MM.1S (cell line): ENCODE results near the gene NNT.

Source experiments
- DNase-seq: peaks from one replicate; pipeline ENCODE4 v3.0.0-alpha.2; 2015
- H2AFZ ChIP-seq: fragments of 300-600 bp; sonication (generic); 2 replicates; pipeline ENCODE4 v1.6.0; 2016; ENCODE audit warnings: antibody characterized with exemption, low read length
- H3F3A ChIP-seq: fragments of 300-600 bp; sonication (generic); 2 replicates; pipeline ENCODE4 v1.6.1; 2016; ENCODE audit warnings: mild to moderate bottlenecking, antibody characterized with exemption, low read length, moderate library complexity, mixed read lengths; ENCODE audit not compliant: insufficient read depth
- H3K27ac ChIP-seq: fragments of 300-600 bp; sonication (generic); 2 replicates; pipeline ENCODE4 v1.5.1; 2016; ENCODE audit warnings: mild to moderate bottlenecking, low read length
- H3K27me3 ChIP-seq: fragments of 300-600 bp; sonication (generic); replicated peaks from 2 replicates; pipeline ENCODE4 v1.6.0; 2016; ENCODE audit warnings: low read length; ENCODE audit not compliant: insufficient read depth
- H3K36me3 ChIP-seq: fragments of 300-600 bp; sonication (generic); replicated peaks from 2 replicates; pipeline ENCODE4 v1.6.1; 2016; ENCODE audit warnings: mild to moderate bottlenecking, low read length, mixed read lengths; ENCODE audit not compliant: insufficient read depth
- H3K4me1 ChIP-seq: fragments of 300-600 bp; sonication (generic); 2 replicates; pipeline ENCODE4 v1.6.1; 2016; ENCODE audit warnings: low read length, mixed read lengths
- H3K4me2 ChIP-seq: fragments of 300-600 bp; sonication (generic); 2 replicates; pipeline ENCODE4 v1.6.0; 2016; ENCODE audit warnings: low read depth, low read length
- H3K4me3 ChIP-seq: fragments of 300-600 bp; sonication (generic); 2 replicates; pipeline ENCODE4 v1.5.1; 2016; ENCODE audit warnings: low read length, mixed read lengths
- H3K79me2 ChIP-seq: fragments of 300-600 bp; sonication (generic); 2 replicates; pipeline ENCODE4 v1.6.1; 2016; ENCODE audit warnings: mixed run types, low read length, mixed read lengths
- H3K9ac ChIP-seq: fragments of 300-600 bp; sonication (generic); 2 replicates; pipeline ENCODE4 v1.6.1; 2016; ENCODE audit warnings: low read length, mixed read lengths
- H3K9me2 ChIP-seq: fragments of 300-600 bp; sonication (generic); replicated peaks from 2 replicates; pipeline ENCODE4 v1.6.1; 2016; ENCODE audit warnings: mild to moderate bottlenecking, low read length, mixed read lengths; ENCODE audit not compliant: insufficient read depth
- H3K9me3 ChIP-seq: fragments of 300-600 bp; sonication (generic); replicated peaks from 2 replicates; pipeline ENCODE4 v1.6.1; 2016; ENCODE audit warnings: mild to moderate bottlenecking, low read length, mixed read lengths; ENCODE audit not compliant: insufficient read depth
- H4K20me1 ChIP-seq: fragments of 300-600 bp; sonication (generic); 2 replicates; pipeline ENCODE4 v1.6.1; 2016; ENCODE audit warnings: mild to moderate bottlenecking, low read length, moderate library complexity, mixed read lengths; ENCODE audit not compliant: insufficient read depth
- CTCF ChIP-seq: fragments of 300-600 bp; sonication (generic); IDR thresholded peaks from 2 replicates; pipeline ENCODE4 v1.5.1; 2016; ENCODE audit warnings: antibody characterized with exemption, low read length, mixed read lengths
- EZH2 ChIP-seq: fragments of 300-600 bp; sonication (generic); optimal IDR thresholded peaks from 2 replicates; pipeline ENCODE3; 2017; ENCODE audit warnings: low read depth, mild to moderate bottlenecking, antibody characterized with exemption, low read length, mixed read lengths
- EZH2phosphoT487 ChIP-seq: fragments of 300-600 bp; sonication (generic); IDR thresholded peaks from 2 replicates; pipeline ENCODE4 v1.6.1; 2018; ENCODE audit warnings: antibody characterized with exemption, low read length

The NNT gene

GRCh38 chr5:43643327-43643726 is 40.3 kb downstream of the NNT start:
- Histone ChIP-seq H3K4me2 (no peak overlapping the region), H3K9me2 (no peaks in the 10 kb centered on the region), H3K36me3 (peaks cover 6% of the 10 kb centered on the region), H2AFZ (no peak overlapping the region), H3K4me1 (no peaks in the 10 kb centered on the region), H3K27me3 (no peaks in the 10 kb centered on the region), H3K9ac (no peak overlapping the region), H3K79me2 (peaks cover 31% of the 10 kb centered on the region; the same call in 1 of the 2 replicates), H4K20me1 (no peaks in the 10 kb centered on the region), H3K4me3 (no peak overlapping the region), H3K27ac (no peak overlapping the region), H3F3A (no peaks in the 10 kb centered on the region), H3K9me3 (no peaks in the 10 kb centered on the region)
- TF ChIP-seq EZH2 (no peak), EZH2phosphoT487 (no peak), CTCF (no peak)
- DNase-seq, result no peak

GRCh38 chr5:43643750-43644149 is 40.8 kb downstream of the NNT start:
- Histone ChIP-seq H3K27ac (no peak overlapping the region), H3K9me3 (no peaks in the 10 kb centered on the region), H3K36me3 (peaks cover 6% of the 10 kb centered on the region), H3K9ac (no peak overlapping the region), H3K4me2 (no peak overlapping the region), H3K4me3 (no peak overlapping the region), H3K79me2 (peaks cover 31% of the 10 kb centered on the region; the same call in 1 of the 2 replicates), H3K27me3 (no peaks in the 10 kb centered on the region), H3K4me1 (no peaks in the 10 kb centered on the region), H2AFZ (no peak overlapping the region), H4K20me1 (no peaks in the 10 kb centered on the region), H3F3A (no peaks in the 10 kb centered on the region), H3K9me2 (no peaks in the 10 kb centered on the region)
- TF ChIP-seq EZH2phosphoT487, result no peak
- TF ChIP-seq CTCF, result no peak
- no peak for TF ChIP-seq EZH2
- DNase-seq, result no peak

GRCh38 chr5:43646992-43647391 is 44.0 kb downstream of the NNT start:
- H3K9me2 ChIP-seq, result no peaks in the 10 kb centered on the region
- TF ChIP-seq CTCF (no peak), EZH2 (no peak), EZH2phosphoT487 (no peak)
- H3K4me1 ChIP-seq, result no peaks in the 10 kb centered on the region
- no peaks in the 10 kb centered on the region for H3K9me3 ChIP-seq
- peaks cover 14% of the 10 kb centered on the region for H3K36me3 ChIP-seq
- H3K27me3 ChIP-seq, result no peaks in the 10 kb centered on the region
- no peaks in the 10 kb centered on the region for H4K20me1 ChIP-seq
- H3F3A ChIP-seq, result no peaks in the 10 kb centered on the region; the same call in 1 of the 2 replicates
- no peak for DNase-seq
- H3K27ac ChIP-seq, result no peak overlapping the region
- no peak overlapping the region for H2AFZ ChIP-seq
- no peak overlapping the region for H3K4me3 ChIP-seq
- no peak overlapping the region for H3K4me2 ChIP-seq
- H3K9ac ChIP-seq, result no peak overlapping the region
- H3K79me2 ChIP-seq, result 0 out of 2 replicates have a peak, but pooled peaks cover 10% of the 10 kb centered on the region
